Activated T-helper 1 cell treated with Interleukin-2 at 50 U/mL for 16 hours (primary cell): ENCODE measurements around the gene BTRC.
"Not testable (repeated sequence)": the region's sequence is repeated elsewhere in the genome, so short reads cannot be mapped to it uniquely, and the experiment has no call there.

Experiments used
- DNase-seq: peaks from one replicate; pipeline ENCODE4 v3.0.0-alpha.2; 2020; ENCODE audit warnings: low read depth

BTRC gene

GRCh38 chr10:101388676-101389276 lies 34.8 kb downstream of the BTRC start:
- no peak for DNase-seq

DNA sequence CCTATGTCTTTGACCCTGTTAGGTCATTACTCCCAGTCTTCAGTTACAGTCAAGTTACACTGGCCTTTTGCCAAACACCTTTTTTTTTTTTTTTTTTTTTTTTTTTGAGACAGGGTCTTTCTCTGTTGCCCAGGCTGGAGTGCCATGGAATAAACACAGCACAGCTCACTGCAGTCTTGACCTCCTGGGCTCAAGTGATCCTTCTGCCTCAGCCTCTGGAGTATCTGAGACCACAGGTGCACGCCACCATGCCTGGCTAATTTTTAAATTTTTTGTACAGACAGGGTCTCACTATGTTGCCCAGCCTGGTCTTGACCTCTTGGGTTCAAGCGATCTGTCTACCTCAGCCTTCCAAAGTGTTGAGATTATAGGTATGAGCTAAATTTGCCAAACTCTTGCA lies 35.6 kb downstream of the BTRC start:
- not testable (repeated sequence) for DNase-seq

GRCh38 chr10:101389986-101390531 lies 36.1 kb downstream of the BTRC start:
- DNase-seq = no peak

DNA sequence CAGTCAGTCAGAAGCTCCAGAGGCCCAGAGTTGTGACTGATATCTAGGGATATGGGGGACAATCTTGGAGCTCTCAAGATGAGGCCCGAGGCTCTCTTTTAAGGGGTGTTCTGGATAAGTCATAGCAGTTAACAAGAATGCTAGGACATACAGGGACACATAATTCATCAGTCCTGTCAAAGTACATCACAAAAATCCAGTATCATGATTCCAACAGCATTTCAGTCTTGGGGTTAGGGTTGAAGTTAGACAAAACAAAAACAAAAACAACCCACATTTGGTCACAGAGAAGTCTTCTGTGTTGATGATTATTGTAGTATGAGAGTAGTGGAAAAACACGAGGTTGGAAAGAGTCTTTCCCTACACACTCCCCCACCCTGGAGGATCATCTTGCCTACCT lies 39.4 kb downstream of the BTRC start:
- DNase-seq = no peak

GRCh38 chr10:101394524-101395133 lies 40.7 kb downstream of the BTRC start:
- DNase-seq = no peak

GRCh38 chr10:101397140-101397539 lies 43.2 kb downstream of the BTRC start:
- DNase-seq = no peak

DNA sequence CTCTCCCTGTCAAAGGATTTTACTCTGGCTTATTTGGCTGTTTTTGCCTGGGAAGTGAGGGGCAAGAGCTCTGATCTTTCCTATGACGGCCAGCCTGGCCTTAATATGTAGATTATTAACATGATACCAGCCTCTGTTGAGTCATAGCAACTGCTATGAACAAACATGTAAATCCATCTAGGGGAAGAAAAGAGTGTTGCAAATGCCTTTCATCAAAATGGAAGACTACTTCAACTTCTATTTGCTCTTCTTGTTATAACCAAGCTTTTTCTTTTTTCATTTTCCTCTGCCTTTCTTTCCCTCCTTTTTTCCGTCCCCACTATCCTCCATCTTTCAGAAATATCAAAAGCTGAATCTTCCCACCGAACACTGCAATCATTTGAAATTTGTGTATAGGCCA lies 46.6 kb downstream of the BTRC start:
- DNase-seq = no peak

- DNase-seq = no peak
Observed at GRCh38 chr10:101402711-101403110, 48.7 kb downstream of the BTRC start.

DNA sequence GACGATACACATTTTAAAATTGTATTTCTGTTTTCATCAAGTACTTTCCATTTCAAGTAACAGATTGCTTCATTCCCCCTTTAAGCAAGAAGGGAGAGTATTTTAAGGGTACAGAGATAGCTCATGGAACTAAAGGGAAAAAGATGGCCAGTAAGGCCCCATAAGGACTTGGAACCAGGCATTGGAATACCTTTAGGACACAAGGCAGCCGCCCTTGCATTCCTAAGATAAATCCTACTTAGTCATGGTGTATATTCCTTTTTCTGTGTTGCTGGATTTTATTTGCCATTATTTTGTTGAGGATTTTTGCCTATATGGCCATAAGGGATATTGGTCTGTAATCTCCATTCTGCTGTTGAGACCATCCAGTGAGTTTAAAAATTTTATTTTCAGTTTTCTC lies 49.2 kb downstream of the BTRC start:
- no peak for DNase-seq

DNA sequence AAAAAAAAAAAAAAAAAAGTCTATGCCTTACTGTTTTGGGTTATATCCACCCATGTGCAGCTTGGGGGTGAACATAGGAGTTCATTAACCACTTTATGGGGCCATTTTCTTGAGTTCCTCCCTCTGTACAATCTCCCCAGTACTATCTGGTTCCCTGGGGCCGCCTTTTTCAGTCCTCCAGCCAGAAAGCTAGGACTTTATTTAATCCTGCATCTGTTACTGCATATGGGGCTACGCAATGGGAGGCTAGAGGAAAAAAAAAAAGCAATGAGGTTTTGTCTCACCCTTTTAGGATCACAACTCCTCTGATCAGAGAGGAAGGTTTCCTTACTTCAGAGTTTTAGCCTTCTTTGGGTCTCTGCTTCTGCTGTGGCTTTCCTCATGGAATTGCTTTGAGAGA lies 51.0 kb downstream of the BTRC start:
- no peak for DNase-seq

DNA sequence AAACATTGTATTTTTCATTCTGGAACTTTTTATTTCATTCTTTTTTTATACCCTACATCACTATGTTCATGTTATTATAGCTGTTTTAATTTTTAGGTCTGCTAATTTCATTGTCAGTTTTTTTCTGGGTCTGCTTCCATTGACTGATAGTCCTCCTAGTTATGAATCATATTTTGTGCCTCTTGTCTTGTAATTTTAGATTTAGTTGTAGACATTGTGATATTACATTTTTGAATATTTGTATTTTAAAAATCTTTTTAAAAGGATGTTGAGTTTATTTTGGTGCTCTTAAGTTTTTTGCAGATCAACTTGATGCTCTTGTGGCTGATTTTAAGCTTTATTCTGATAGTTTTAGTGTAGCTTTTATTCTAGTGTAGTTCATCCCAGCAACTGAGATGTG lies 57.6 kb downstream of the BTRC start:
- DNase-seq = no peak

DNA sequence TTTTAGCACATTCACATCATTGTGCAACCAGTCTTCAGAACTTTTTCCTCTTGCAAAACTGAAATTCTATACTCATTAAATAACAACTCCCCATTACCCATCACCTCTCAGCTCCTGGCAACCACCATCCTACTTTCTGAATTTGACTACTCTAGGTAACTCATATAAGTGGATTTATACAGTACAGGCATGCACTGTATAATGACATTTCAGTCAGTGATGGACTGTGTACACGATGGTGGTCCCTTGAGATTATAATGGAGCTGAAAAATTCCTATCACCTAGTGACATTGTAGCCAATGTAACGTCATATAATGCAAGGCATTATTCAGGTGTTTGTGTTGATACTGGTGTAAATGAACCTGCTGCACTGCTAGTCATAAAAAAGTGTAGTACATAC lies 60.1 kb downstream of the BTRC start:
- DNase-seq = no peak

GRCh38 chr10:101415884-101416283 lies 61.9 kb downstream of the BTRC start:
- no peak for DNase-seq

- not testable (repeated sequence) for DNase-seq
Observed at GRCh38 chr10:101421967-101422366, 68.0 kb downstream of the BTRC start.

- no peak for DNase-seq
Observed at GRCh38 chr10:101425535-101425934, 71.6 kb downstream of the BTRC start.

- DNase-seq = no peak
Observed at GRCh38 chr10:101428036-101428435, 74.1 kb downstream of the BTRC start.

DNA sequence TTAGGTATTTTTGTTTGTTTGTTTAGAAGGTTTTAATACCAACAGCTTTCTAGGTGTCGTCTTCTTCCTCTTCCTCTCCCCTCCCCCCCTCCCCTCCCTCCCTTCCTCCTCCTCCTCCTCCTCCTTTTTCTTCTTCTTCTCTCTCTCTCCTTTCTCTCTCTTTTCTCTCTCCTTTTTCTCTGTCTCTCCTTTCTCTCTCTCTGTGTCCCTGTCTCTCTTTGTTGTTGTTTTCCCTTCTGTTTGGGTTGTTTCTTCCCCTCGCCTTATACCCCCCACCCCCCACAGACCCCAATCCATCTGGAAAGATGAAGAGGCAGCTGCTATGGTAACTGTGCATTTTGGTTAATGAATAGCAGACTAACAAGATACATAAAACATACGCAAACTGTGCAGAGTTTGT lies 75.5 kb downstream of the BTRC start:
- no peak for DNase-seq

DNA sequence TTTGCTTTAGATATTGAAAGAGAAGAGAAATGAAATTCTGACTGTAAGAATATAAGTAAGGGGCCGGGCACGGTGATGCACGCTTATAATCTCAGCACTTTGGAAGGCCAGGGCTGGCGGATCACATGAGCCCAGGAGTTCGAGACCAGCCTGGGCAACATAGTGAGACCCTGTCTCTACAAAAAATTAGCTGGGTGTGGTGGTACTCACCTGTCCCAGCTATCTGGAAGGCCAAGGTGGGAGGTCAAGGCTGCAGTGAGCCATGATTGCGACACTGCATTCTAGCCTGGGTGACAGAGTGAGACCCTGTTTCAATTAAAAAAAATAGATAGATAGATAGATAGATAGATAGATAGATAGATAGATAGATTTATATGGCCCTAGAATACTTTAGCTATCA lies 82.3 kb downstream of the BTRC start:
- DNase-seq = no peak

DNA sequence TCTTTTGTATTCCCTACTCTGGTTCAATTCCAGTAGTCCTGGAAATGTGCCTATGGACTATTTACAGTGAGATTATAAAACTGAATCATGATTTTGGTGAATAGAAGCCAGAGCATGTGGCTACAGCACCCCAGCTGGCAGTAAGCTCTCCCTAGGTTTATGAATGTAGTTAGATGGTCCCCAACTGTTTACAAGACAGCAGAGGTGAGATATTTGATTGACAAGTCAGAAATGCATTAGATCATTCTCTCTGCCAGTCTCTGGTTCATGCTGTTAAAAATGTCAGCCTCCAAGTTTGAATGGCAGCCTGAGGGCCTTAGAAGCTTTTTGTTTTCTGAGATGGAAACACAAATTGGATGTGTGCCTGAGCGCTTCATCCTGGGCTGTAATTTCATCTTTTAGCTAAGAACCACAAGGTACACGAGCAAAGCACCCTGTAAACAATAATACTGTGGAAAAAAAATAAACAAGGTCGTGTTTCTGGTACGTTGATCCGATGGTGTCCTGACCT lies 85.0 kb downstream of the BTRC start:
- no peak for DNase-seq

DNA sequence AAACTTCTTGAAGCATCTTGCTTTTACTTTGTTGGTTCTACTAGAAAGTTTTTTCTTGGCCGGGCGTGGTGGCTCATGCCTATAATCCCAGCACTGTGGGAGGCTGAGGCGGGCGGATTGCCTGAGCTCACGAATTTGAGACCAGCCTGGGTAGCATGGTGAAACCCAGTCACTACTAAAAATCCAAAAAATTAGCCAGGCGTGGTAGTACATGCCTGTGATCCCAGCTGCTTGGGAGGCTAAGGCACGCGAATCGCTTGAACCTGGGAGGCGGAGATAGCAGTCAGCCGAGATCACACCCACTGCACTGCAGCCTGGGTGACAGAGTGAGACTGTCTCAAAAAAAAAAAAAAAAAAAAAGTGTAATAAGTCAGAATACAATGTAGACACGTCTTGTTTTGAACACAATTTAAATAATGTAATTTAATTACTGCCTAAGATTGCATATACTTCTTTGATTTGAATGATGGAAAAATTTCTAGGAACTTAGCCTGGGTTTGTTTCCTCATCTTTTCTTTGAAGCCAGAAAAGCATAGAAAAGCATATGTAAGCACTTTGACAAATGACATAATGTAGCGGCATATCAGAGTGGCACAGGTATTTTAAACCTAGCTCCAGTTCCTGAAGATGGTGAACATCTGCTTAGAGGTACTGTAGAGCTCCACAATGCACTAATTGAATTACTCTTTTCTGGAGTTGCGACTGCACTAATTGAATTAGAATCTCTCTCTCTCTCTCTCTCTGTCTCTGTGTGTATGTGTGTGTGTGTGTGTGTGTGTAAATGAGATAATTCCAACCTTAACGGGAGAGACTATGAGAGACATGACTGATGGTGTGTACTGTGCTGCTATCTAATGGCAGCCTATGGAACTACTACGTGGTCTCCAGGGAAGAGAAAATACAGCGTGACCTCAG lies 87.8 kb downstream of the BTRC start:
- no peak for DNase-seq

DNA sequence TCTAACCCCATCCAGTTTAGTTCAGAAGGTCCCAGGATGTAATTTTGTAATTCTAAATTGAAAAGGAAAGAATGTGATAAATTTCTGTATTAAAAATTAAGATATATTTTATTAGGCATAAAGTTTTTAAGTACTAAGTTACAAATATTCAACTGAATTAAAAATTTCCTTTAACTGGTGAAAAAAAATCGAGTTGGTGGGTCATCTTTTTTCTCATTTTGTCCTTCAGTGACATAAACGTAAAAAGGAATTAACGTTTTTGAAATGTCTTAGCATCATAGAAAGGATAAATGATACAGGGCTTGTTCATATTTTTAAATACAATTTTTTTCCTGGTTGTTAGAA lies 88.5 kb downstream of the BTRC start:
- DNase-seq = no peak

DNA sequence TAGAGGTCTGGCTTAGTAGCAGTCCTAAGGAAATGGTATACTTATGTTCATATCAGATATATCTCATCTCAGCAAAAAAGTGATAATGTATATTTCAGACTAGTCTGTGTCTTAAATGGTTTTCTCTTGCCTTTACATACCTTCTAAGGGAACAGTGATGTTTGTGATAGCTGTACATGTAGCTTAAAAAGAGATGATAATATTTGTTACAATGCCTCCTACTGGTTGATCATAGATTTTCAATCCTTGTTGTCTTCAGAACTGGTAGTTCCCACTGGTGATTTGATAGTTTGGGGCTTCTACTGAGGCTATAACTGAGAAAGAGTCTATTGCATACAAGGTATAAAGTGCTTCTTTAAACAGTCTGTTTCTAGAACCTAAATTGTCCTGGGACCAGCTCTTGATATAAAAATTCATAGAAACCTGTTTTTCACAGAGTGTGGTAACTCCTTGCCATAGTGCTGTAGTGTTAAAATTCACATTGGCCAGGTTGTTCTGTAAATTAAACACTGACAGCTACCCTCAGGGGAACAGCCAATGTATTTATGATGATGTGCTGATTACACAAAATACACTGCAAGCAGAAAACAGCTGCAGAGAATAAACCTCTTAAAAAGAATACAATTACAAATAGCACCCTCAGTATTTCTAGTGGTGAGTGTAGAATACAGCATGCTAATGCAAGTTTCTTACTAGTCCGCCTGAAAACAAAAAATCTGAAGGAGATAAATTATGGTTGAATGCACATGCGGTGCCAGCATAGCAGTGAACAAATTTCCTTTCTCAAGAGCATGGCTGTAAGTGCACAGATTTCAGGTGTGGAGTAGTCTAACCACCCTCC lies 90.3 kb downstream of the BTRC start:
- DNase-seq = no peak
